ENCODE results near the gene TMTC3. TPM values are rescaled to one million over a fixed set of nuclear protein-coding genes. Genes with fewer than 3 reads are reported as not detected.

Gene TMTC3
- total RNA-seq, 2 experiments from 2014 or later = 6.1 to 6.4 TPM

- no peak for DNase-seq
- POLR2A ChIA-PET = no interaction called here
Measured at GRCh38 chr12:88142610-88142991, 494 bp downstream of the TMTC3 start.

DNA sequence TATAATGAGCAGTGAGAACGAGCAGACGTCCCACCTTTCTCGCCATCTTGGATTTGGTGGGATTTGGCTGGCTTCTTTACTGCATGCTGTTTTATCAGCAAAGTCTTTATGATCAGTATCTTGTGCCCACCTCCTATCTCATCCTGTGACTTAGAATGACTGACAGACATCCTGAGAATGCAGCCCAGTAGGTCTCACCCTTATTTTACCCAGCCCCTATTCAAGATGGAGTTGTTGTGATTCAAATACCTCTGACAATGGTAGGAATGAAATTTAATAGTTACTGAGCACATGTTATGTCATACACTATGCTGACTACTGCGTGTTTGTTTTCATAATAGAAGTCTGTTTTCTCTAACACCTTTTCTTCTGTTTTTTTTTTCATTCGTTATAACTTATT lies 1.9 kb downstream of the TMTC3 start:
- no peak for DNase-seq
- no peak overlapping the region for H3K27ac Mint-ChIP-seq
- no peak overlapping the region for H3K4me3 Mint-ChIP-seq
- no peaks in the 10 kb centered on the region for H3K27me3 Mint-ChIP-seq
- H3K4me1 Mint-ChIP-seq = peaks cover 32% of the 10 kb centered on the region
- ChIA-PET POLR2A (no interaction called here), CTCF (interaction anchor here (1.0 kb wide), 1 partner anchor 23 kb away, joined by 4 read pairs; no protein-coding TSS in a partner anchor)
- H3K36me3 Mint-ChIP-seq (ENCODE audit: low read depth) = peaks cover 7% of the 10 kb centered on the region
- H3K9me3 Mint-ChIP-seq = no peaks in the 10 kb centered on the region

More at GRCh38 chr12:88142610-88142991, 494 bp downstream of the TMTC3 start:
- Mint-ChIP-seq H3K27ac (peak overlapping the region; percentile 93), H3K4me3 (peak overlapping the region; percentile 88), H3K4me1 (peaks cover 32% of the 10 kb centered on the region), H3K9me3 (no peaks in the 10 kb centered on the region), H3K36me3 (ENCODE audit: low read depth) (peaks cover 11% of the 10 kb centered on the region), H3K27me3 (no peaks in the 10 kb centered on the region)
- CTCF ChIA-PET = interaction anchor here (0.9 to 1.9 kb wide), 3 partner anchors 11 to 26 kb away, joined by 3 to 6 read pairs (median 4); no protein-coding TSS in a partner anchor

DNA sequence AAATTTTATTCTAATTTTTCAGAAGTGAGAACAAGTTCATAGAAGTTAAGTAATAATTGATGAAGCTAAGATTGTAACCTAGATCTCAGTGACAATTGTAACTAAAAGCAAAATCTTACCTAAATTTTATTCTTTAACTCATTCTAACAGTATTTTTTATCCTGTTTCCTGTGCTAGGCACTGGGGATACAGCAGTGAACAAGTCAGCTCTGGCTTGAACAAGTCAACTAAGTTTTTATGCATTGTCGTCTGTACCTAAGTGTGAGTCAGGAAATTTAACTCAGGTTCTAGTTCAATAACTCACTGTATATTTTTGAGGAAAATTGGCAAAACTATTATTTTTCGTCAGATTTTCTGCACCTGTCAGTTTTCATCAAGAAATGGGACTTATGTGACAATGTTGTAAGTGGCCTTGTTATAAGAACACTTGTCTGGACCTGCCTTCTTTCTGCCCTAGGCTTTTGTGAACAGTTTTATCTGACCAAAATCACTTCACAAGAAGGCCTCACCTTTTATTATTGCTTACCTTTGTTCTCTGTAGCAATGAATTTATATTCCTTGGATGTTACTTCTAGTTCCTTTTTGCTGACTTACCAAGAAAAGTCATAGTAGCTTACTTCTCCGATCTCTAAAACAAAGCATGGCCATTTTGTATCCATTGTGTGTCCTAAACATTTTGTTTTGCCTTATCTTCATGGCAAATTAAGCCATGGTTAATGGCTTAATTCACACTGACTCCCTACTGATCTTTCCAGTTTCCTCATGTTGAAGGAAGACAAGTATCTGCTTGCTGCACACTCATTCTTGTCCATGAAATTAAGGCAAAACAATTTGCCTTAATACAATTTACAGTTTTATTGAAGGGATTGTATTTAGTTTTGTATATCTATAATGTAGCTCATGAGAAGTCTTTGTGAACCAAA lies 2.7 kb downstream of the TMTC3 start:
- ChIA-PET POLR2A (no interaction called here), CTCF (interaction anchor here (1.0 kb wide), 1 partner anchor 24 kb away, joined by 4 read pairs; no protein-coding TSS in a partner anchor)
- no peak for DNase-seq
- Mint-ChIP-seq H3K4me3 (no peak overlapping the region), H3K27me3 (no peaks in the 10 kb centered on the region), H3K4me1 (peaks cover 32% of the 10 kb centered on the region), H3K27ac (no peak overlapping the region), H3K9me3 (no peaks in the 10 kb centered on the region), H3K36me3 (ENCODE audit: low read depth) (peaks cover 9% of the 10 kb centered on the region)

- no peaks in the 10 kb centered on the region for H3K9me3 Mint-ChIP-seq
- POLR2A ChIA-PET = interaction anchor here (0.7 kb wide), 1 partner anchor 92 kb away, joined by 4 read pairs; no protein-coding TSS in a partner anchor
- H3K4me3 Mint-ChIP-seq = no peak overlapping the region
- no peaks in the 10 kb centered on the region for H3K27me3 Mint-ChIP-seq
- CTCF ChIA-PET = interaction anchor here (1.2 kb wide), 1 partner anchor 9 kb away, joined by 3 read pairs; no protein-coding TSS in a partner anchor
- no peak for DNase-seq
- peaks cover 7% of the 10 kb centered on the region for H3K36me3 Mint-ChIP-seq (ENCODE audit: low read depth)
- peaks cover 25% of the 10 kb centered on the region for H3K4me1 Mint-ChIP-seq
- H3K27ac Mint-ChIP-seq = no peak overlapping the region
Measured at GRCh38 chr12:88145567-88146505, 3.7 kb downstream of the TMTC3 start.

GRCh38 chr12:88150063-88150462 lies 8.0 kb downstream of the TMTC3 start:
- peaks cover 4% of the 10 kb centered on the region for H3K4me1 Mint-ChIP-seq

DNA sequence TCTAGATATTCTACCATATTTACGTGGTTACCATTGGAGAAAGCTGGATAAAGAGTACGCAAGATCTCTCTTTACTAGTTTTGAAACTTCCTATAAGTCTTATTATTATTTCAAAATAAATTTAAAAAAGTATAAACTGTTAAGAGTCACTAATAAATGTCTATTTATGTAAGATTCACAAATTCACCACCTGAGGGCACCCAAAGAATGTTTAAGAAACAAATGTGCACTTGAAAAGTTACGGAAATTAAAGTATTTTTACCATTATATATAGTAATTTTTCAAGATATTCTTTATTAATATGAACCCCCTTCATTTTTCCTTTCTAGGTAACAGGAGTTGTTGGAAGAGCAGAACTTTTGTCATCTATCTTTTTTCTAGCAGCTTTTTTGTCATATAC lies 11.9 kb downstream of the TMTC3 start:
- H3K27ac Mint-ChIP-seq = no peak overlapping the region
- H3K9me3 Mint-ChIP-seq = no peaks in the 10 kb centered on the region
- DNase-seq = no peak
- CTCF ChIA-PET = no interaction called here
- POLR2A ChIA-PET = no interaction called here
- no peak overlapping the region for H3K4me3 Mint-ChIP-seq
- peaks cover 7% of the 10 kb centered on the region for H3K36me3 Mint-ChIP-seq (ENCODE audit: low read depth)
- H3K27me3 Mint-ChIP-seq = no peaks in the 10 kb centered on the region
- no peaks in the 10 kb centered on the region for H3K4me1 Mint-ChIP-seq

More at GRCh38 chr12:88150063-88150462, 8.0 kb downstream of the TMTC3 start:
- ChIA-PET CTCF (no interaction called here), POLR2A (no interaction called here)
- no peak for DNase-seq
- no peak overlapping the region for H3K27ac Mint-ChIP-seq
- no peaks in the 10 kb centered on the region for H3K9me3 Mint-ChIP-seq
- H3K4me3 Mint-ChIP-seq = no peak overlapping the region
- H3K27me3 Mint-ChIP-seq = no peaks in the 10 kb centered on the region
- peaks cover 7% of the 10 kb centered on the region for H3K36me3 Mint-ChIP-seq (ENCODE audit: low read depth)

DNA sequence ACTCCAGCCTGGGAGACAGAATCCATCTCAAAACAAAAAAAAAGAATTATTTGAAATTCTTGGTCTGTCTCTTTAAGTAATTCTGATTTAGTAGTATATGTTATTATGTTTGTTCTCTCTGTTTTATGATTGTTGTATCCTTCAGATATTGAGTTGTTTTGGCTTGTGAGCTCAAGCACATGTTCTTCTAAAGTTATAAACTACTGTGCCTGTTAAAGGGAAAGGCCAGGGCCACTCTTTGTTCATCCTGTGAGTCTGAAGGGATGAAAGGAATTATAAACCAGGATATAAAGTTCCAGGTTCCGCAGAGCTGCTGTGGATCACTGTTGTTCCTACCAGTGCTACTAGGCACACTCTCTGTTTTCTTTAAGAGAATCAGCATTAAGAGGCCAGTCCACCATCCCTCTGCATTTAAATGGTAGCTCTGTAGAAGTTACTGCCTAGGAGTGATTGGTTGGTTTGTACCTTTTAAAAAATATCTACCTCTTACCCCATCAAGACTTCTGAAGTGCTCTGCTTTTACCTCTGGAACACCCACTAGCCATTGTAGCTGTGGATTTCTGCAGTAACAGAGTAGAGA lies 14.1 kb downstream of the TMTC3 start:
- H3K9me3 Mint-ChIP-seq = no peaks in the 10 kb centered on the region
- ChIA-PET POLR2A (no interaction called here), CTCF (no interaction called here)
- DNase-seq = no peak
- H3K27me3 Mint-ChIP-seq = no peaks in the 10 kb centered on the region
- no peak overlapping the region for H3K27ac Mint-ChIP-seq
- H3K36me3 Mint-ChIP-seq (ENCODE audit: low read depth) = peaks cover 3% of the 10 kb centered on the region
- no peak overlapping the region for H3K4me3 Mint-ChIP-seq
- H3K4me1 Mint-ChIP-seq = no peaks in the 10 kb centered on the region

GRCh38 chr12:88163371-88163770 lies 21.3 kb downstream of the TMTC3 start:
- Mint-ChIP-seq H3K9me3 (no peaks in the 10 kb centered on the region), H3K4me3 (no peak overlapping the region), H3K4me1 (no peaks in the 10 kb centered on the region), H3K36me3 (ENCODE audit: low read depth) (peaks cover 40% of the 10 kb centered on the region), H3K27me3 (no peaks in the 10 kb centered on the region), H3K27ac (no peak overlapping the region)
- ChIA-PET CTCF (no interaction called here), POLR2A (no interaction called here)
- DNase-seq = no peak

GRCh38 chr12:88166179-88166578 lies 24.1 kb downstream of the TMTC3 start:
- Mint-ChIP-seq H3K4me3 (no peak overlapping the region), H3K36me3 (ENCODE audit: low read depth) (peaks cover 47% of the 10 kb centered on the region), H3K27ac (no peak overlapping the region), H3K9me3 (no peaks in the 10 kb centered on the region), H3K4me1 (no peaks in the 10 kb centered on the region), H3K27me3 (no peaks in the 10 kb centered on the region)
- no peak for DNase-seq
- POLR2A ChIA-PET = no interaction called here
- CTCF ChIA-PET = interaction anchor here (0.6 to 0.7 kb wide), 2 partner anchors 29 to 43 kb away, joined by 3 read pairs; no protein-coding TSS in a partner anchor

- ChIA-PET POLR2A (no interaction called here), CTCF (interaction anchor here (0.6 kb wide), 1 partner anchor 24 kb away, joined by 3 read pairs; no protein-coding TSS in a partner anchor)
- H3K27ac Mint-ChIP-seq = no peak overlapping the region
- H3K27me3 Mint-ChIP-seq = no peaks in the 10 kb centered on the region
- no peaks in the 10 kb centered on the region for H3K9me3 Mint-ChIP-seq
- H3K36me3 Mint-ChIP-seq (ENCODE audit: low read depth) = peaks cover 47% of the 10 kb centered on the region
- H3K4me1 Mint-ChIP-seq = no peaks in the 10 kb centered on the region
- DNase-seq = no peak
- H3K4me3 Mint-ChIP-seq = no peak overlapping the region
Measured at GRCh38 chr12:88167384-88167783, 25.3 kb downstream of the TMTC3 start.

DNA sequence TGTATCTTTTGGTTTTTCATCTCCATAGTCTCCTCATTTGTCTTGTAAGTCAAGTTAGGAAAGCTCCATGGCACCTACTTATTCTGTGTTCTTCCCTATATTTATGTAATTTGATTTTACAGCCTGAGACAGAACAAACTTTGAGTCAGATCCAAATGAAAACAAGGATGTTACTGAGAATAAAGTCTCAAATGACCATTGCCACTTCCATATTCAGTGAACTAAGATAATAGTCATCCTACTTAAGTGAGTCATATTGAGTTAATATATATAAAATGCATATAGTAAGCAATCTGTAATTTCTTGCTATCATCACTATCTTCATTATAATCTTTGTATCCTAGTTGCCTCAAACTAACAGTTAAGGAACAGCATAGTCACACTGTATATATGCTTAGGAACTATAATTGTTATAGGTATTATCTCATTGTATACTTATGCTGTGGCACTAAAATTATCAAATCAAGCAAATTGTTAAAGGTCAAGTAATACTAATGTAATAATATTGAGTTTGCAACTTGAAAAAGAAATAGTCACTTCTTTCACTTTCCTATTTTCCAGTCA lies 30.8 kb downstream of the TMTC3 start:
- DNase-seq = no peak
- Mint-ChIP-seq H3K36me3 (ENCODE audit: low read depth) (peaks cover 46% of the 10 kb centered on the region), H3K4me3 (no peak overlapping the region), H3K27ac (no peak overlapping the region), H3K27me3 (no peaks in the 10 kb centered on the region), H3K4me1 (no peaks in the 10 kb centered on the region), H3K9me3 (peaks cover 3% of the 10 kb centered on the region)
- CTCF ChIA-PET = no interaction called here
- POLR2A ChIA-PET = no interaction called here

DNA sequence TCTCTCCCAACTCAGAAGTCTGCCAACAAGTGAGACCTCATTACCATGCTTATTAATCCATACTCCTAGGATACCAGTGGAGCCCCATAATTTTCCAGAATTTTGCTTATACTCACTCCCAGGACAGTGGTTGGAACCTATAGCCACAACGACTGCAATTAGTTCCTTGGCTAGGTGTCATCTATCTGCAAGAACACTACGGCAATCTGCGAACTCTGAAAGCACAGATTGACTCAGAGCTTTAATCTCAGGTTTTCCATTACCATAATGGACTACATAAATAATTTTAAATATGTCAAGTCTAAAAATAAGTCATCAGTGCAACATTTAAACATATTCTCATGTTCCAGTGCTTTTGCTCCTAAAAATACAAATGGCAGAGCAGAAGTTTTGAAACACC lies 33.4 kb downstream of the TMTC3 start:
- peaks cover 3% of the 10 kb centered on the region for H3K9me3 Mint-ChIP-seq
- POLR2A ChIA-PET = interaction anchor here (0.6 kb wide), 1 partner anchor 80 kb away, joined by 3 read pairs; no protein-coding TSS in a partner anchor
- DNase-seq = no peak
- H3K27me3 Mint-ChIP-seq = no peaks in the 10 kb centered on the region
- no peaks in the 10 kb centered on the region for H3K4me1 Mint-ChIP-seq
- CTCF ChIA-PET = no interaction called here
- no peak overlapping the region for H3K4me3 Mint-ChIP-seq
- H3K36me3 Mint-ChIP-seq (ENCODE audit: low read depth) = peaks cover 51% of the 10 kb centered on the region
- no peak overlapping the region for H3K27ac Mint-ChIP-seq

All from activated CD4-positive, alpha-beta T cell treated with anti-CD3 and anti-CD28 coated beads, Interleukin-2, amount 10 ng/mL, durations not matched to agents 7 days and 5 days (primary cell).